NCI-H1048 (cell line): ENCODE measurements around the gene IKZF3.
"Not testable (repeated sequence)": the region's sequence is repeated elsewhere in the genome, so short reads cannot be mapped to it uniquely, and the experiment has no call there.

Experiments used
- DNase-seq: peaks from one replicate; lab custom pipeline; 2025; lab: John Stamatoyannopoulos, UW

IKZF3 gene

GRCh38 chr17:39855911-39856649 lies 8.0 kb downstream of the IKZF3 start:
- DNase-seq = not testable (repeated sequence)

DNA sequence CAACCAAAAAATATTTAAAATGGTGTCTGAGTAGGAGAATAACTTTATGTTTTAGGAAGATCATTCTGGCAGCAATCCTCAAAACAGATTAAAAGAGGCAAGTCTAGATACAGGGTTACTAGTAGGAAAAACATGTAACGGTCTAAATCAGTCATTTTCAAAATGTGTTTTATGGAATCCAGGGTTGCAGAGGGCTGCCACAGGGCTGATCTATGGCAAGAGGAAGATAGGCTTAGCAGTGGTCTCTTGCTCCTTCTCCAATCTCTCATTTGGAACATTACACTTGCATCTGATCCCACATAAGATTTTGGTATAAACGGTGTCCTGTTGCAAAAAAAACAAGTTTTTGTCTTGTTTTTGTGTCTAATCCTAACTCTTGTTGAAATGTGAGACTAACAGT lies 9.2 kb downstream of the IKZF3 start:
- no peak for DNase-seq

DNA sequence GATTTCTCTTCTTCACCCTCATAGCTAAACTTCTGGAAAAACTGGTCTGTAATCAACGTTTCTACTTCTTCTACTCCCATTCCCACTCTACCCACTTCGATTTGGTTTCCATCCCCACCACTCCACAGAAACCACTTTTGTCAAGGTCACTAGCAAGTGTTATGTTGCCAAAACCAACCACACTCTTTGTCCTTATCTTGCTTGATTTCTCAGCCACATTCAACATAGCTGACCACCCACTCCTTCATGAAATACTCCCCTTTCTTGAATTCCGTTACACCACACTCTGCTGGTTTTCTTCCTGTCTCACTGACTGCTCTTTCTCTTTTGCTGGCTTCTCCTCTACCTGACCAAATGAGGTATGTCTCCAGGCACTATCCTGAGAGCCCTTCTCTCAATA lies 11.9 kb downstream of the IKZF3 start:
- no peak for DNase-seq

DNA sequence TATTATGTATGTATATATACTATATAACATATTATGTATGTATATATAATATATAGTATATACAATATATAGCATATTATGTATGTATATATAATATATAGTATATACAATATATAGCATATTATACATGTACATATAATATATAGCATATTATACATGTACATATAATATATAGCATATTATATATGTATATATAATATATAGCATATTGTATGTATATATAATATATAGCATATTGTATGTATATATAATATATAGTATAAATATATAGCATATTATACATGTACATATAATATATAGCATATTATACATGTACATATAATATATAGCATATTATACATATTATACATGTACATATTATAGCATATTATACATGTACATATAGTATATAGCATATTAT lies 13.9 kb downstream of the IKZF3 start:
- not testable (repeated sequence) for DNase-seq

DNA sequence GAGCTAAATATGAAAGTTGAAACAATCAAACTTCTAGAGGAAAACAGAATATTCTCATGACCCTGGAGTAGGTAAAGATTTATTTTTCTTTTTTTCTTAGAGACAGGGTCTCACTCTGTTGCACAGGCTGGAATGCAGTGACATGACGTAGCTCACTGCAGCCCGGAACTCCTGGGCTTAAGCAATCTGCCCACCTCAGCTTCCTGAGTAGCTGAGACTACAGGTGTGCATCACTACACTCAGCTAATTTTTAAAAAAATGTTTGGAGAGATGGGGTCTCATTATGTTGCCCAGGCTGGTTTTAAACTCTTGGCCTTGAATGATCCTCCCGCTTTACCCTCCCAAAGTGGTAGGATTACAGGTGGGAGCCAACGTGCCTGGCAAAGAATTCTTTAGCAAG lies 15.5 kb downstream of the IKZF3 start:
- DNase-seq = no peak

- no peak for DNase-seq
These were observed 17.9 kb downstream of the IKZF3 start for GRCh38 chr17:39846205-39846604.

DNA sequence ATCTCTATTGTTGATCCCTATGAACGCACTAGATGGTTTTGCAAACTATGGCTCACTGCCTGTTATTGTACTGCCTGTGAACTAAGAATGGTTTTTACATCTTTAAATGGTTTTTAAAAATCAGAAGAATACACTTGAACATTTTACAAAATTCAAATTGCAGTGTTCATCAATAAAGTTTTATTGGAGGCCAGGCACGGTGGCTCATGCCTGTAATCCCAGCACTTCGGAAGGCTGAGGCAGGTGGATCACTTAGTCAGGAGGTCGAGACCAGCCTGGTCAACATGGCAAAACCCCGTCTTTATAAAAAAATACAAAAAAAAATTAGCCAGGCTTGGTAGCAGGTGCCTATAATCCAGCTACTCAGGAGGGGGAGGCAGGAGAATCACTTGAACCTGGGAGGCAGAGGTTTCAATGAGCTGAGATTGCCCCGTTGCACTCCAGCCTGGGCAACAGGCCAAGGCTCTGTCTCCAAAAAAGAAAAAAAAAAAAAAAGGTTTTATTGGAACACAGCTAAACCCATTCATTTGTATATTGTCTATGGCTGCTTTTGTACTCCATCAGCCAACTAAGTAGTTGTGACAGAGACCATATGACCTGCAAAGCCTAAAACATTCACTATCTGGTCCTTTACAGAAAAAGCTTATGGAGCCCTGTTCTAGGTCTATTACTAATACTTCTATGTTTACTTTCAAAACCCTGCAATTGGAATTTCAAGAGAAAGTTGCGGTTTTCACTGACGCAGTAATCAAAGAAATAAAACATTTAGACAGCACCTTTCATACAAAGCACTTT lies 18.9 kb downstream of the IKZF3 start:
- DNase-seq = no peak

DNA sequence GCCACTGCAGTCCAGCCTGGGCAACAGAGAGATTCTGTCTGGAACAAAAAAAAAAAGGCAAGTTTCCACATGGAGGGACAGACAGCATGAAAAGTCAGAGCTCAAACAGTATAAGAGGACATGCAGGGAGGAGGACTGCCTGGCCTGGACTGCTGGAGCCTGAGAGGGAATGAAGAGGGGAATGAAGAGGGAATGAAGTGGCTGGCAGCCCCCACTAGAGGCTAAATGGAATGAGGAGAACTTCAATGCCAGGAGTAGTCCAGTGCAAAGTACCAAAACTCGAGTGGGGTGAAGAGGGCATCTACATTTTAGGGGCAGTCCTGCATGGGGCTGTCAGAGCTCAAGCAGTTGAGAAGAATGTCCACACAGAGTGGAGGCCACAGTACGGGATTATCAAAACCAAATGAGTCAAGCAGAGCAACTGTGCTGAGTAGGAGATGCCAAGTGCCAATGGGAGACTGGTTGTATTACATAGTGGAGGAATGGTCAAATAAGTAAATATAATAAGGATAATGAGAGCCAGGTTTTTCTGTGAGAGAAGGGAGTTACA lies 22.9 kb downstream of the IKZF3 start:
- DNase-seq = no peak

- DNase-seq = no peak
These were observed 25.3 kb downstream of the IKZF3 start for GRCh38 chr17:39838784-39839183.

DNA sequence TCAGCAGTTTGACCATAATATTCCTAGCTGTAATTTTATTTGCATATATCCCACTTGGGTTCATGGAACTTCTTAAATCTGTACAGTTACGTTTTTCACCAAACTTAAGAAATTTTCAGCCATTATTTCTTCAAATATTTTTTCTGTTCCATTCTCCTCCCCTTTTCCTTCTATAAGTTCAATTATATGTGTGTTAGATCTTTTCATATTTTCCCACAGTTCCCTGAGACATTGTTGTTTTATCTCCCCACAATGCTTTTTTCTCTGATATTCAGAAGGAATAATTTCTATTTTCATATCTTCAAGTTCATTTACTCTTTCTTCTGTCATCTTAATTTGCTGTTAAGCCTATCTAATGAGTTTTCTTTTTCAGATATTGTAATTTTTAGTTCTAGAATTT lies 26.1 kb downstream of the IKZF3 start:
- no peak for DNase-seq

DNA sequence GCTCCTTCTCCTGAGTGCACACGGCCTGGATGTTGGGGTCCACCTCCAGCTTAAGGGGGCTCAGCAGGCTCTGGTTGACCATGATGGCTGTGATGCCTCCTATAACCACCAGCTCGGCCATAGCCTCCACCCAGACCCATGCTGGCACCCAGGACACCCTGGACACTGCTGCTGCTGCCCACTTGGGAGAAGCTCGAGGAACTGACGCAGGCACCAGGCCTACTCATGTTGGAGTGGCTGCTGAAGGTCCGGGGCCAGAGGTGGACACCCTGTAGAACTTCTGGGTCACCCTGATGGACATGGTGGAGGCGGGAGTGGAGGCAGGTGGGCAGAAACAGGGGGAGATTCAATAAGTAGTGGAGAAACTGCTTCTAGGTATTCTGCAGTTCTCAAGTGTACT lies 28.0 kb downstream of the IKZF3 start:
- no peak for DNase-seq

DNA sequence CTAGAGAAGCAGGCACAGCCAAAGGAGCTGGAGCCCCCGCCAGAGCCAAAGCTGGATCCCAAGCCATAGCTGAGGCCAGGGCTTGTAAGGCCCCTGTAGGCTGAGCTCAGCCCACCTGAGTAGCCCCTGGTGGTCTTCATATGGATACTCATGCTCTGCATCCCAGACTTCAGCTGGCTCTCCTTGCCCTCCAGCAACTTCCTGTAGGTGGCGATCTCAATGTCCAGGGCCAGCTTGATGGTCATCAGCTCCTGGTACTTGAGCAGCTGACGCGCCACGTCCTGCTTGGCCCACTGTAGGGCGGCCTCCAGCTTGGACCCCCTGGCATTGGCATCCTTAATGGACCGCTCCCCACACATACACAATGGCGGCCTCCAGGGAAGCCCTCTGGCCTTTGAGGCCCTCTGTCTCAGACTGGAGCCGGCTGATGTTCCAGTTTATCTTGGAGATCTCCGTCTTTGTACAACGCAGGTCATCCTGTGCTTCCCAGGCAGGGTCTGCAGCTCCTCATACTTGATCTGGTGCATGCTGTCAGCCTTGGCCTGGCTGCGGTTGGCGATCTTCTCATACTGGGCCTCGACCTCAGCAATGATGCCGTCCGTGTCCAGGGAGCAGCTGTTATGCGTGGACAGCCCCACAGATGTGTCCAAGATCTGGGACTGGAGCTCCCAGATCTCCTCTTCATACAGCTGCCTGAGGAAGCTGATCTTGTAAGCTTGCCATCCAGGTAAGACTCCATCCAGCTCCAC lies 28.9 kb downstream of the IKZF3 start:
- no peak for DNase-seq

DNA sequence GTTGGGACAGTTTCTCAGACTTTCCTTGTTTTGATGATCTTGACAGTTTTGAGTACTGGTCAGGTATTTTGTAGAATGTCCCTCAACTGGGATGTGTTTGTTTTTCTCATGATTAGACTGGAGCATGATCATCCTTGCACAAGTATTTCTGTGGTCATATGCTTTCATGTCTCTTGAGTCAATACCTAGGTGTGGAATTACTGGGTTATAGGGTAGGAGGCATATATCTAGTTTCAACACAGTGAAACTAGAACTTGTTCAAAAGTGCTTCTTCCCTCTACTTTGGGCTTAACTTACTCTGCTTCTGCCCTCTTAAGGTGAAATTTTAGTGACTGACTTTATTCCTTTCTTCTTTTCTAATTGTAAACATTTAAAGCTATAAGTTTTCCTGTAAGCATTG lies 30.1 kb downstream of the IKZF3 start:
- DNase-seq = no peak

DNA sequence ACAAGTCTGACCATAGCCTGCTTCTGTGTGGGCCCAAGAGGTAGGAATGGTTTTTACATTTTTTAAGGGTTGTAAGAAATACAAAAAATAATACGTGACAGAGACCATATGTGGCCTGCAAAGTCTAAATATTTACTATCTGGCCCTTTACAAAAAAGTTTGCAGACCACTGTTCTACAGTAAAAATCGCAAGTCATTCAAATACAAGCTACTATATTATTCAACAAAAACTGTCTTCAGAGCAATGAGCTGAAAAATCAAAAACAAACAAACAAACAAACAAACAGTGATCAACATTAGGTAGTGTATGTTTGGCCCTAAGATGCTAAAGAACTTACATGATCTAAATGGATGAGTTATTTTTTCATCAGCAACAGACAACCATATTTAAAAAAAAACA lies 32.5 kb downstream of the IKZF3 start:
- no peak for DNase-seq

DNA sequence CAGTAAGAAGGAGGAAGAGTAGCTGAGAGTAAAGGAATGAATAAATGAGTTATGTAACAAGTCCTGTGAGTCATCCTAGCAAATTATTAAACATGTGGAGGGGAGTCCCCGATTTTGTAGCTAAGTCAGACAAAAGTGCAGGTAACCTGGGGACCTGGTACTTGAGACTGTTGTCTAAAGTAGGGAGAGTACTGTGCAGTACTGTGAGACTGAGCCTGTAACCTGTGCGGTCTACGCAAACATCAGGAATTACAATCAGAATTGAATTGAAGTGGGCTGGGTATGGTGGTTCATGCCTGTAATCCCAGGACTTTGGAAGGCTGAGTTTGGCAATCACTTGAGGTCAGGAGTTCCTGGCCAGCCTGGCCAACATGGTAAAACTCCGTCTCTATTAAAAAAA lies 35.7 kb downstream of the IKZF3 start:
- DNase-seq = no peak

- no peak for DNase-seq
These were observed 37.8 kb downstream of the IKZF3 start for GRCh38 chr17:39826334-39826733.

DNA sequence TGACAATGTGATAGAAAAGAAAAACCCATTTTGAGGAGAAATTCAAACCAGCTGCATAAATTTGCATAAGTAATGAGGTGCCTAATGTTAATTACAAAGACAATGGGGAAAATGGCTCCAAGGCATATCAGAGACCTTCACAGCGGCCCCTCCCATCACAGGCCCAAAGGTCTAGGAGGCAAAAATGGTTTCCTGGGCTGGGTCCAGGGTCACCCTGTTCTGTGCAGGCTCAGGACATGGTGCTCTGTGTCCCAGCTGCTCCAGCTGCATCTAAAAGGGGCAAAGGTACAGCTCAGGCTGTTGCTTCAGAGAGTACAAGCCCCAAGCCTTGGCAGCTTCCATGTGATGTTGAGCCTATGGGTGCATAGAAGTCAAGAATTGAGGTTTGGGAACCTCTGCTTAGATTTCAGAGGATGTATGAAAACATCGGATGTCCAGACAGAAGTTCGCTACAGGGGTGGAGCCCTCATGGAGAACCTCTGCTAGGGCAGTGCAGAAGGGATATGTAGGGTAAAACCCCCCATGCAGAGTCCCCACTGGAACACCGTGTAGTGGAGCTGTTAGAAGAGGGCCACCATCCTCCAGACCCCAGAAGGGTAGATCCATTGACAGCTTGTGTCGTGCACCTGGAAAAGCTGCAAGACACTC lies 40.6 kb downstream of the IKZF3 start:
- DNase-seq = no peak

GRCh38 chr17:39822051-39822451 lies 42.1 kb downstream of the IKZF3 start:
- DNase-seq = no peak

DNA sequence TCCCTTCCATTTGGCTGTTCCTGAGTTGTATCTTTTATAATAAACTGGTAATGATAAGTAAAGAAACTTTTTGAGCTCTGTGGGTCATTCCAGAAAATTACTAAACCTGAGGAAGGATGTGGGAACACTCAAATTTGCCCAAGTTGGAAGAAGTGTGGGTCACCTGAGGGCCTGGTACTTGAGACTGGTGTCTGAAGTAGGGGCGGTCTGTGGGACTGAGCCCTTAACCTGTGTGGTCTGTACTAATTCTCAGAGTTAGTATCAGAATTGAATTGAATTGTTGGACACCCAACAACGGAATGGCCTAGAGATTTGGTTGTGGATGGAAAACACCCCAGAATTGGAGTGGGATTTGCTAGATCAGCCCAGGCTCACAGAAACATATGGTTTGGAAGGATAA lies 43.1 kb downstream of the IKZF3 start:
- no peak for DNase-seq

GRCh38 chr17:39820541-39820940 lies 43.6 kb downstream of the IKZF3 start:
- no peak for DNase-seq

GRCh38 chr17:39818358-39819000 lies 45.6 kb downstream of the IKZF3 start:
- DNase-seq = no peak

GRCh38 chr17:39816272-39816671 lies 47.8 kb downstream of the IKZF3 start:
- DNase-seq = no peak
